Raji (cell line): ENCODE data around the gene PIK3R5.

Source experiments
- POLR2A ChIP-seq: IDR thresholded peaks from 2 replicates; pipeline ENCODE4 v1.6.1; 2011; ENCODE audit warnings: low read depth, low read length, control low read depth; ENCODE audit not compliant: insufficient read depth

Gene PIK3R5

GRCh38 chr17:8872036-8872704 is 93.3 kb downstream of the PIK3R5 start:
- TF ChIP-seq POLR2A = no peak

- no peak for TF ChIP-seq POLR2A
Observed at GRCh38 chr17:8871081-8871581, 94.4 kb downstream of the PIK3R5 start.

DNA sequence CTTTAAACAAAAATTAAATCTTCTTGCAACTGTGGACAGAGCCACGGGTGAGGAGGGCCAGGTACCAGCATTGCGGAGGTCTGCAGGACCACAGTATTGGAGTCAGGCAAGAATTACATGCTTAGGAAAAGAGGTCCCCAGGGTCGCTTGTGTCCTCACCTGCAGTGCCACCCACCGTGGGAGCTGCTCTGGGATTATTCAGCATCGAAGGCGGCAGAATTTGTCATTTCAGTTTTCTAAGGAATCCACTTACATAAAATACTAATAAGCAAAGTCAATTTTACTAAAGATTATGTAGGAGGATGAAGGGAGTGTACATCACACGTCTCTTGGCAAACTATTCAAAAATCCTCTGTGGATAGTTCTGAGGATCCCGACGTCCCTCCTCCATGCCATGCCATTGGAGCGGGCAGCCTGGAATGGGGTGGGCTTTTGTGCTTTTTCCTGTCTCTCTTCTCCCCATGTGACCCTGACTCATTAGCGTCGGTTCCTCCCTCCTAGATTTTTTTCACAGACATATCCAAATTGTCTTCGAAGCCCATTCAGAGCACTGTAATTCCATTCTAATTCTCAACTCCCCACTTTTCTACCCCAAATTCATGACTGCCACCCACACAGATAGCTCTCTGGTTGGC is 95.0 kb downstream of the PIK3R5 start:
- no peak for TF ChIP-seq POLR2A

DNA sequence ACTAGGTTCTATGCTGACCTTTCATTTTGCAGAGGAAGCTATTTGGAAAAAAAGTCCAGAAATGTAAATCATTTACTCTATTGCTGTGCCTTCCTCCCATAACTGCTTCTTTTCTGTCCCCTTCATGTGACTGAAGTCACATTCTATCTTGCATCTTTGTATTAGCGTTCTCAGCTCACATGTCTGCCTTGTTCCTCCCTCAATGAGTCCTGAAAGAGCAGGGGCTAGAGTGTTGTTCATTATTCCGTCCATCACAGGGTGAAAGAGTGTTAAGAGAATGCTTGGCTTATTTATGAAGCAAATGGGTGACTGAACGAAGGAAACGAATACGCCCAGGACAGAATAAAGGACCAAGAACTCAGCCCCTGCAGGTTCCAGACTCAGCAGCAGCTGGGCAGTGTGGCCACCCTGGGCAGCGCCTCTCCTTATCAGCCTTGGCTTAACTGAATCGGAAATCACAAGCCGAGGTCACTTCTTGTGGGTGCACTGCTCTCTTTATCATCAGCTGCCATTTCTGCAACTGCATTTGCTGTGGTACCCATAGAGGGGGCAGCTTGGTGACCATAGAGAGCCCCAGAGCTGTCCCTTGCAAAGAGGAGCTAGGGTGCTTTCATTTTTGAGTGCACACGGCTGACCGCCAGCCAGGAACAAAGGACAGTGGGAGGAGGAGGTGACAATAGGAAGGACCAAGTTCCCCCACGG is 96.2 kb downstream of the PIK3R5 start:
- TF ChIP-seq POLR2A = no peak

GRCh38 chr17:8868529-8868951 is 97.0 kb downstream of the PIK3R5 start:
- no peak for TF ChIP-seq POLR2A

DNA sequence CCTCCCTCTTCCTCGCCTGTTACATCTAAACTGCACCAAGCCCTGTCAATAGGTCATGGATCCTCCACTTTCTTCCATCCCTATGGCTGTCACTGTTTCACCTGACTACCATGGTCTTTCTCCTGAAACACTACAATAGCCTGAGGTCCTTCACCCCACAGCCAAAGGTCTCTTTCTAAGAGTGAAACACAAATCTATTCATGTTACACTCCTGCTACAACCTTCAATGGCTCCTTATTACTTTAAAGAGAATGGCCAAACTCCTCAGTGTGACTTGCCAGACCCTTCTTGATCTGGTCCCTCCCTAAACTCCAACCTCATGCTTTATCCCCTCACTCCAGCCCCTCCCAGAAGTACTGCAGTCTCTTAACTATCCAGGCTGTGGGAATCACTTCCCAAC is 97.4 kb downstream of the PIK3R5 start:
- no peak for TF ChIP-seq POLR2A

DNA sequence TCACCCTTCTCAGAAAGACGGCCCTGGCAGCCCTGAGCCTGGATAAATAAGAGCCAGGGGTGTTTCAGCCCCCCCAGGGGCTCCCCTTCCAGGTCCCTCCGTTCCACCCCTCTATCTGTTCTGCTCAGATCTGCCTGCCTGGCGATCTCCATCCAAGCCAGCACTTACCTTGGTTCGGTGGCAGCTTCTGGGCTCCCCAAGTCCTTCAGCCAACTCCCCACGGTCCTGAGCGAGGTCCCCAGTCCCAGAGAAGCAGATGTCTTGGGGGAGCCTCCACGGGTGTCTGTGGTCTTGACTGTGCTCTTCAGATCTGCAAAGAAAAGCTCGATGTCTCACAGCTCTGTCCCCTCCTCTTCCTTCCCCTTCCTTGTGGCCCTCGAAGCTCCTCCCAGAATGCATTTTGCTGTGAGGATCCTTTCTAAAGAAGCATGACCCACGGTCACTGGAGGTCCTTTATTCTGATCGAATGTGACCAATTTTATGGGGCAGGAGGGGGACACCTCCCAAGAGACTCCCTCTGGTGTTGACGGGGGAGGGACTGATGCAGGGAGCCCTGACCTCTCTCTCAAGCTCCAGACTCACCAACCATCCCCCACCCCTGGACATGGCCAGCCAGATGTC is 98.0 kb downstream of the PIK3R5 start, which contains the start of gene PIK3R6:
Gene PIK3R6, minus strand, starts transcription at position 314 of the 621 bp plus-strand sequence. CDS start 17,880 bp downstream, outside the sequence.
- no peak for TF ChIP-seq POLR2A

DNA sequence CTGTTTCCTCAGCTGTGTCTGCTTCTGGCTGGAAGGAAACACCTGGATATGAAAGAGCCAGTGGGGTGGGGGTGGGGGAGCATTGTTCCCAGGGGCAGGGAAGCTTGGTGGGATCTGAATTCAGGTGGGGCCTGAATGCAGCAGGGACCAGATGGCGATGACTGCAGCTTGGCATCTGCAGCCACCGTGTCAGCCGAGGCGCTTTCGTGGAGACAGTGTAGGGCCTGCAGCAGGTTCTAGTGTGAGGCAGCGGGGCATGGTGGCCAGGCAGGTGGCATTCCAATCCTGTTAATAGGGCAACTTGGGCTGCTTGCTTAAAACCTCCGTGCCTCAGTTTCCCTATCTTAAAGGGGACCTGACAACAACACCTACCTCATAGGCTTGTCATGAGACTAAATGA is 99.7 kb downstream of the PIK3R5 start:
- no peak for TF ChIP-seq POLR2A

DNA sequence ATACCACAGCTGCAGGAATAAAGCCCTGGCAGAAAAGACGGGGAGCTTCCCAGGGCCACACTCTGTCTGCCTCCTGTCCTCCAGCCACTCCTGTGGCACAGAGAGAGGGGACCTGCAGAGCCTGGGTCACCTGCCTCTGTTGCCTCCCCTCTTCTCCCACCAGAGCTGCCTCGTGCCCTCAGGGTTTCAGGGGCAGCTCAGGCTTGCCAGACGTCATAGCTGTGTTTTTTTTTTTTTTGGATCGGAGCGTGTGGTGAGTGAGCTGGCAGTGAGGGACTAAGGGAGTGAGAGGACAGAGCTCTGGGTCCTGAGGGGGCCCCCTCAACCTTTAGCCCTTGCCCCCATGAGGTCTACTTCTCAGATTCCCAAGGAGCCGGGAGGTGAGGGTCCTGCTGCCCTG is 100.1 kb downstream of the PIK3R5 start:
- TF ChIP-seq POLR2A = no peak

DNA sequence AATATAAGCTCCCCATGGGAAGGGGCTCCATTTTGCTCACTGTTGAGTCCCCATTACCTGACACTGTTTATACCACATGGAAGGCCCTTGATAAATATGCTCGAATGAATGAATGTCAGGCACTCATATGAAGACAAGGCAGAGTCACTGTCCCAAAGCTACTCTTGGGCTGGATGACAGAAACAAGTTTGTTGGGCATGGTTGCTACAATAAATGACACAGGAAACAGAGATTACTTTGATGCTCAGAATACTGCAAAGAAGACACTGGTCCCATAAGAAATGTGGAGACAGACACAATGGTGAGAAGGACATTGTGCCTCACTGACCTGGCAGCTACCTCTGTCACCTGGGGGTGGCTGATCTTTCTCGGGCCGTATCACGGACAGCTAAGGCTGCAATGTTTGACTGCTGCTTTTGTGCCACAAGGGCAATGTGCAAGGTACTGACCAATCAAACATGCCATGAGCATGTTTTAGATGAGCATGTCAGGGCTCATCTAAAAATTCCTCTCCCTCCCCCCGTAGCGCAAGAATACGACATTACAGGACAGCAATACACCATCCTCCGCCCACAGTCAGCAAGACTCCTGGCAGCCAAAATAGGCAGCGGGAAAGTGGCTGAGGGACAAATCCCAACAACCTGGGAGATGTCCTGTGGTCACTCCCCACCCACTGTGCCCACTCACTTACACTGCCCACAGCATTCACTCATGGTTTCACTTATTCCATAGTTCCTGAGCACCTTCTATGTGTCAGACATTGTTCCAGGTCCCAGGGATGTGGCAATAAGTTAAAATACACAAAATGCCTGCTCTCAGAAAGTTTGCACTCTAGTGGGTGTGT is 103.1 kb downstream of the PIK3R5 start:
- TF ChIP-seq POLR2A = no peak

- no peak for TF ChIP-seq POLR2A
Observed at GRCh38 chr17:8861495-8862181, 103.9 kb downstream of the PIK3R5 start.

DNA sequence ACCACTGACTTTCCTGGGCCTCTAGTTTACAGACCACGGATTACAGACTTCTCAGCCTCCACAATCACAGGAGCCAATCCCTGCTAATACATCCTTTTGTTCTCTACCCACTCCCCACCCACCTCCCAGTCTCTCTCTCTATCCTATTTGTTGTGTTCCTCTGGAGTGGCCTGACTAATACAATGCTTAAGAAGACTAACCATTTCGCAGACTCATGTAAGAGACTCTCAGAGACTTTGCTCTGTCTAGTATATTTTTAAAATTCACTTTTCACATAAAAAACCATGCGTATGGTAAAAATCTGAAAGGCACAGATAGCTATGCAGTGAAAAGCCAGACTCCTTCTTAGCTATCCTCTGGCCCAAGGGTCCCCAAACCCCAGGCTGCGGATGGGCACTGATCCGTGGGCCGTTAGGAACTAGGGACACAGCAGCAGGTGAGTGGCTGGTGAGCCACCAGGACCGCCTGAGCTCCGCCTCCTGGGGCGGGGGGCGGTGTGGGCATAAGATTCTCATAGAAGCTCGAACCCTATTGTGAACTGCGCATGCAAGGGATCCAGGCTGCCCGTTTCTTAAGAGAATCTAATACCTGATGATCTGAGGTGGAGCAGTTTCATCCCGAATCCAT is 105.6 kb downstream of the PIK3R5 start:
- TF ChIP-seq POLR2A = no peak

GRCh38 chr17:8859027-8859803 is 106.3 kb downstream of the PIK3R5 start:
- no peak for TF ChIP-seq POLR2A
